ENCODE measurements around the gene LDHAL6B. TPM values are rescaled to one million over a fixed set of nuclear protein-coding genes. Genes with fewer than 3 reads are reported as not detected.

Gene LDHAL6B
- polyA plus RNA-seq, 3 donors: not detected

GRCh38 chr15:59171067-59171397 lies 35.6 kb upstream of the LDHAL6B start:
- Mint-ChIP-seq H3K36me3 (peaks cover 27 to 65% of the 10 kb centered on the region in 2 donors), H3K27ac (peak overlapping the region in 5 of 7 donors; percentile 13 to 86 (median 46)), H3K4me1 (peaks cover 42% of the 10 kb centered on the region), H3K9me3 (no peaks in the 10 kb centered on the region), H3K27me3 (ENCODE audit: low read depth in 3 of 3) (peaks cover 0 to 4% (median 0%) of the 10 kb centered on the region in 3 donors), H3K4me3 (no peak overlapping the region)
- Histone ChIP-seq H3K79me2 (ENCODE audit: insufficient read depth, low read length) (no peaks in the 10 kb centered on the region), H3K4me1 (ENCODE audit: control insufficient read depth in 1 of 2, insufficient read depth in 2 of 2, low read length in 2 of 2) (peaks cover 38 to 51% of the 10 kb centered on the region in 2 donors), H3K9me3 (replicated peaks in 1 of 2; ENCODE audit: control insufficient read depth in 1 of 2, insufficient read depth in 1 of 2, low read length in 2 of 2) (no peaks in the 10 kb centered on the region), H3K9ac (ENCODE audit: insufficient read depth, low read length, poor library complexity, severe bottlenecking) (no peak overlapping the region), H4K20me1 (ENCODE audit: insufficient read depth, low read length) (no peaks in the 10 kb centered on the region), H3K27me3 (ENCODE audit: control insufficient read depth in 2 of 2, insufficient read depth in 2 of 2, low read length in 2 of 2) (no peaks in the 10 kb centered on the region), H3K36me3 (replicated peaks in 1 of 2; ENCODE audit: control insufficient read depth in 1 of 2, insufficient read depth in 2 of 2, low read length in 2 of 2) (peaks cover 13 to 14% of the 10 kb centered on the region in 2 donors), H3K4me3 (replicated peaks in 1 of 3; ENCODE audit: low read depth in 2 of 3, low read length in 3 of 3) (no peak overlapping the region), H3K4me2 (replicated peaks; ENCODE audit: extremely low read depth, low read length, poor library complexity, severe bottlenecking) (no peak overlapping the region), H2AFZ (ENCODE audit: insufficient read depth, low read depth, low read length, poor library complexity, severe bottlenecking) (no peak overlapping the region), H3K27ac (ENCODE audit: low read depth in 1 of 2, low read length in 2 of 2) (no peak overlapping the region)
- TF ChIP-seq CTCF (IDR thresholded peaks at IDR 0.05): no peak
- intact Hi-C loops (cut with micrococcal nuclease): loop anchor here in 1 of 2 donors (10.0 kb wide), 3 partner anchors 134 to 354 kb away; partner anchors contain the start of gene MYO1E
- 100% methylated on average over 4 of the region's 8 CpGs for WGBS (ENCODE audit: insufficient coverage)
- no peak for DNase-seq

- Mint-ChIP-seq H3K27me3 (ENCODE audit: low read depth in 3 of 3) (peaks cover 0 to 4% (median 0%) of the 10 kb centered on the region in 3 donors), H3K4me3 (no peak overlapping the region), H3K36me3 (peaks cover 28 to 55% of the 10 kb centered on the region in 2 donors), H3K27ac (no peak overlapping the region), H3K4me1 (peaks cover 54% of the 10 kb centered on the region), H3K9me3 (no peaks in the 10 kb centered on the region)
- no peaks in the 10 kb centered on the region for H4K20me1 ChIP-seq (ENCODE audit: insufficient read depth, low read length)
- WGBS (ENCODE audit: insufficient coverage): 97% methylated on average over 4 of the region's 7 CpGs
- H3K4me2 ChIP-seq (replicated peaks; ENCODE audit: extremely low read depth, low read length, poor library complexity, severe bottlenecking): no peak overlapping the region
- no peaks in the 10 kb centered on the region for H3K79me2 ChIP-seq (ENCODE audit: insufficient read depth, low read length)
- intact Hi-C loops (cut with micrococcal nuclease): loop anchor here in 1 of 2 donors (10.0 kb wide), 3 partner anchors 132 to 352 kb away; partner anchors contain the start of gene MYO1E
- no peak overlapping the region for H3K4me3 ChIP-seq (replicated peaks in 1 of 3; ENCODE audit: low read depth in 2 of 3, low read length in 3 of 3)
- no peak overlapping the region for H3K9ac ChIP-seq (ENCODE audit: insufficient read depth, low read length, poor library complexity, severe bottlenecking)
- no peaks in the 10 kb centered on the region for H3K9me3 ChIP-seq (replicated peaks in 1 of 2; ENCODE audit: control insufficient read depth in 1 of 2, insufficient read depth in 1 of 2, low read length in 2 of 2)
- H3K4me1 ChIP-seq (ENCODE audit: control insufficient read depth in 1 of 2, insufficient read depth in 2 of 2, low read length in 2 of 2): peaks cover 51 to 61% of the 10 kb centered on the region in 2 donors
- no peak for TF ChIP-seq CTCF (IDR thresholded peaks at IDR 0.05)
- no peak overlapping the region for H3K27ac ChIP-seq (ENCODE audit: low read depth in 1 of 2, low read length in 2 of 2)
- peaks cover 13 to 14% of the 10 kb centered on the region in 2 donors for H3K36me3 ChIP-seq (replicated peaks in 1 of 2; ENCODE audit: control insufficient read depth in 1 of 2, insufficient read depth in 2 of 2, low read length in 2 of 2)
- no peak for DNase-seq
- H2AFZ ChIP-seq (ENCODE audit: insufficient read depth, low read depth, low read length, poor library complexity, severe bottlenecking): no peak overlapping the region
- H3K27me3 ChIP-seq (ENCODE audit: control insufficient read depth in 2 of 2, insufficient read depth in 2 of 2, low read length in 2 of 2): no peaks in the 10 kb centered on the region
Observed at GRCh38 chr15:59172289-59172901, 34.2 kb upstream of the LDHAL6B start.
